ENCODE results near the gene SUGT1. TPM values are rescaled to one million over a fixed set of nuclear protein-coding genes. Genes with fewer than 3 reads are reported as not detected.
"Not testable (repeated sequence)": the region's sequence is repeated elsewhere in the genome, so short reads cannot be mapped to it uniquely, and the experiment has no call there.

The SUGT1 gene
- total RNA-seq: 67.8 and 68.0 TPM in 2 replicates
- long read RNA-seq, partial matches to known transcripts: 1 of 11 reads
- long read RNA-seq, other reads (novel, unspliced or antisense): 10 of 11 reads

- H3K27ac Mint-ChIP-seq: no peak within 1 kb of the TSS
- H3K4me3 Mint-ChIP-seq (ENCODE audit: low read depth): no peak within 1 kb of the TSS
- H3K27me3 Mint-ChIP-seq: no peaks in the 10 kb centered on the region
- TF ChIP-seq CTCF (IDR thresholded peaks at IDR 0.05; ENCODE audit: unreplicated experiment): peak; percentile 75
- H3K9me3 Mint-ChIP-seq (ENCODE audit: low read depth): no peaks in the 10 kb centered on the region
- DNase-seq (ENCODE audit: low spot score, unreplicated experiment): peak; percentile 93
- H3K4me1 Mint-ChIP-seq (ENCODE audit: low read depth): peaks cover 7% of the 10 kb centered on the region
- H3K36me3 Mint-ChIP-seq (ENCODE audit: insufficient read depth): peaks cover 11% of the 10 kb centered on the region
These were observed at the start of gene SUGT1 for GRCh38 chr13:52652196-52652979. SUGT1 (plus strand) TSS chr13:52652836; CDS start chr13:52652921, 85 bp downstream.

- not testable (repeated sequence) for H3K4me3 Mint-ChIP-seq (ENCODE audit: low read depth); H3K27me3 Mint-ChIP-seq; H3K9me3 Mint-ChIP-seq (ENCODE audit: low read depth); DNase-seq (ENCODE audit: low spot score, unreplicated experiment); H3K4me1 Mint-ChIP-seq (ENCODE audit: low read depth); H3K36me3 Mint-ChIP-seq (ENCODE audit: insufficient read depth); H3K27ac Mint-ChIP-seq
These were observed 49.3 kb upstream of the SUGT1 start for GRCh38 chr13:52603316-52603715.

GRCh38 chr13:52606126-52606525 is 46.5 kb upstream of the SUGT1 start:
- not testable (repeated sequence) for H3K27me3 Mint-ChIP-seq; H3K27ac Mint-ChIP-seq; H3K9me3 Mint-ChIP-seq (ENCODE audit: low read depth); H3K4me3 Mint-ChIP-seq (ENCODE audit: low read depth); DNase-seq (ENCODE audit: low spot score, unreplicated experiment); H3K36me3 Mint-ChIP-seq (ENCODE audit: insufficient read depth)
- H3K4me1 Mint-ChIP-seq (ENCODE audit: low read depth): peaks cover 14% of the 10 kb centered on the region

GRCh38 chr13:52606795-52607194 is 45.8 kb upstream of the SUGT1 start:
- H3K4me1 Mint-ChIP-seq (ENCODE audit: low read depth): peaks cover 14% of the 10 kb centered on the region
- H3K36me3 Mint-ChIP-seq (ENCODE audit: insufficient read depth); H3K9me3 Mint-ChIP-seq (ENCODE audit: low read depth); DNase-seq (ENCODE audit: low spot score, unreplicated experiment); H3K27ac Mint-ChIP-seq; H3K27me3 Mint-ChIP-seq; H3K4me3 Mint-ChIP-seq (ENCODE audit: low read depth): not testable (repeated sequence)

GRCh38 chr13:52608184-52608583 is 44.5 kb upstream of the SUGT1 start:
- not testable (repeated sequence) for H3K36me3 Mint-ChIP-seq (ENCODE audit: insufficient read depth)

GRCh38 chr13:52609013-52609606 is 43.5 kb upstream of the SUGT1 start:
- H3K27me3 Mint-ChIP-seq; H3K36me3 Mint-ChIP-seq (ENCODE audit: insufficient read depth); H3K4me3 Mint-ChIP-seq (ENCODE audit: low read depth); DNase-seq (ENCODE audit: low spot score, unreplicated experiment); H3K9me3 Mint-ChIP-seq (ENCODE audit: low read depth); H3K27ac Mint-ChIP-seq: not testable (repeated sequence)
- peaks cover 14% of the 10 kb centered on the region for H3K4me1 Mint-ChIP-seq (ENCODE audit: low read depth)
- peak; percentile 63 for TF ChIP-seq CTCF (IDR thresholded peaks at IDR 0.05; ENCODE audit: unreplicated experiment)

More at GRCh38 chr13:52608184-52608583, 44.5 kb upstream of the SUGT1 start:
- not testable (repeated sequence) for H3K4me3 Mint-ChIP-seq (ENCODE audit: low read depth); DNase-seq (ENCODE audit: low spot score, unreplicated experiment); H3K9me3 Mint-ChIP-seq (ENCODE audit: low read depth); H3K27me3 Mint-ChIP-seq
- Mint-ChIP-seq H3K27ac (peak overlapping the region; percentile 14), H3K4me1 (ENCODE audit: low read depth) (peaks cover 14% of the 10 kb centered on the region)

- not testable (repeated sequence) for H3K27ac Mint-ChIP-seq
These were observed 42.5 kb upstream of the SUGT1 start for GRCh38 chr13:52610158-52610557.

More at GRCh38 chr13:52610158-52610557, 42.5 kb upstream of the SUGT1 start:
- not testable (repeated sequence) for H3K9me3 Mint-ChIP-seq (ENCODE audit: low read depth); H3K4me3 Mint-ChIP-seq (ENCODE audit: low read depth); H3K27me3 Mint-ChIP-seq; DNase-seq (ENCODE audit: low spot score, unreplicated experiment); H3K36me3 Mint-ChIP-seq (ENCODE audit: insufficient read depth)
- H3K4me1 Mint-ChIP-seq (ENCODE audit: low read depth): peaks cover 14% of the 10 kb centered on the region
